T follicular helper cell (primary cell): ENCODE results near the gene LHPP.

Source experiments
- DNase-seq: peaks from one replicate; pipeline ENCODE4 v3.0.0-alpha.2; 2020; ENCODE audit warnings: low read depth

The LHPP gene

GRCh38 chr10:124557648-124558338 lies 96.2 kb downstream of the LHPP start:
- DNase-seq = no peak

- no peak for DNase-seq
These were observed 97.0 kb downstream of the LHPP start for GRCh38 chr10:124558339-124559321.

- no peak for DNase-seq
These were observed 97.9 kb downstream of the LHPP start for GRCh38 chr10:124559372-124560132.

- no peak for DNase-seq
These were observed 98.9 kb downstream of the LHPP start for GRCh38 chr10:124560377-124561105.

GRCh38 chr10:124561206-124561605 lies 99.6 kb downstream of the LHPP start:
- DNase-seq = no peak

- no peak for DNase-seq
These were observed 100.9 kb downstream of the LHPP start for GRCh38 chr10:124562425-124563060.

GRCh38 chr10:124563320-124564040 lies 101.9 kb downstream of the LHPP start:
- no peak for DNase-seq

GRCh38 chr10:124564881-124565280 lies 103.3 kb downstream of the LHPP start:
- no peak for DNase-seq

GRCh38 chr10:124565565-124566221 lies 104.1 kb downstream of the LHPP start:
- DNase-seq = no peak

- no peak for DNase-seq
These were observed 104.7 kb downstream of the LHPP start for GRCh38 chr10:124566222-124566888.

- no peak for DNase-seq
These were observed 105.6 kb downstream of the LHPP start for GRCh38 chr10:124566981-124567835.

- DNase-seq = no peak
These were observed 106.7 kb downstream of the LHPP start for GRCh38 chr10:124568339-124568738.

GRCh38 chr10:124568848-124569622 lies 107.4 kb downstream of the LHPP start:
- no peak for DNase-seq

- DNase-seq = no peak
These were observed 108.2 kb downstream of the LHPP start for GRCh38 chr10:124569623-124570470.

GRCh38 chr10:124570646-124571045 lies 109.0 kb downstream of the LHPP start:
- no peak for DNase-seq

- no peak for DNase-seq
These were observed 111.1 kb downstream of the LHPP start for GRCh38 chr10:124572751-124573150.
